ENCODE measurements around the gene MSTN.

GRCh38 chr2:190098851-190099250, 36.3 kb upstream of the MSTN start:
- no peak for TF ChIP-seq CTCF (IDR thresholded peaks at IDR 0.05)
- TF ChIP-seq POLR2A (IDR thresholded peaks at IDR 0.05): no peak
- no peak for TF ChIP-seq EP300 (IDR thresholded peaks at IDR 0.05)
